ENCODE data around the gene DDX1.
A peak's percentile ranks its signal among the peaks of the same experiment; 100 is the strongest.
"Not testable (repeated sequence)": the region's sequence is repeated elsewhere in the genome, so short reads cannot be mapped to it uniquely, and the experiment has no call there.

Gene DDX1

DNA sequence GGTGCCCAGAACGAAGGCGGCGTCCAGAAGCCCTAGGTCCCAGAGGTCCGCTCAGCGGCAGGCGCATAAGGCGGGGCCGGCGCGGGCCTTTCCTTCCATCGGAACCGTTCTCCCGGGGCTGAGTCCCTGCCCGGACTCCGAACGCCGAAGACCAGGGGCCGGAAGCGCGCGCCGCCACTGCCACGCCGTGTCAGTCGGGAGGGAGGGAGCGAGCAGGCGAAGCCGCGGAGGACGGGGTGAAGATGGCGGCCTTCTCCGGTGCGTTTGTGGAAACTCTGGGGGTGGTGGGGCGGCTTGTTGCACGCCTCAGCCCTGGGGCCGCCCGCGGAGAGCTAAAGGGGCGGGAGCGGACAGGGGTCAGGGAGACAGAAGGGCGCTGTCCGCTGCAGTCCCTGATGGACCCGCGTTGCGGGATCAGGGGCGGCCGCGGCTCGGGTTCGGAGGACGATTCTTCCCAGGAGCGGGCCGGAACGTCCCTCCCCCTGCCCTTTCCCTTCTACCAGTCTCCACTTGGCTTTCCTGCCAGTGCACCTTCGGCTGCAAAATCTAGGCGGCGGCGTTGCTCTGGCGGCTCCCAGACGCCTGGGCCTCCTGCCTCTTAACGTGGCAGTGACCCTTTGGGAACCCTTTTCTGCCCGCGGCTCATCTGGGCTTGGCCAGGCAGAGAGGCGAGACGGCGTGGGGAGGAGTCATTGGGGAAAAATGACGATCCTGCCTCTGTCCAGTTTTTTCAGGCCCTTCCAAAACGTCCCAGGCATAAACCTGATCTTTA is at the start of gene DDX1:
TSS of gene DDX1 (plus strand) at position 177 of the 772 bp plus-strand sequence. CDS start at position 243, 66 bp downstream.
- peak; percentile 77 to 84 (median 79) for DNase-seq

DNA sequence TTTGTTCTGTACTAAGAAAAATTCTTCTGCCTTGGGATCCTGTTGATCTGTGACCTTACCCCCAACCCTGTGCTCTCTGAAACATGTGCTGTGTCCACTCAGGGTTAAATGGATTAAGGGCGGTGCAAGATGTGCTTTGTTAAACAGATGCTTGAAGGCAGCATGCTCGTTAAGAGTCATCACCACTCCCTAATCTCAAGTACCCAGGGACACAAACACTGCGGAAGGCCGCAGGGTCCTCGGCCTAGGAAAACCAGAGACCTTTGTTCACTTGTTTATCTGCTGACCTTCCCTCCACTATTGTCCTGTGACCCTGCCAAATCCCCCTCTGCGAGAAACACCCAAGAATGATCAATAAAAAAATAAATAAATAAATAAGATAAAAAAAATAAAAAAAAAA is 49.4 kb upstream of the DDX1 start:
- DNase-seq: not testable (repeated sequence)

DNA sequence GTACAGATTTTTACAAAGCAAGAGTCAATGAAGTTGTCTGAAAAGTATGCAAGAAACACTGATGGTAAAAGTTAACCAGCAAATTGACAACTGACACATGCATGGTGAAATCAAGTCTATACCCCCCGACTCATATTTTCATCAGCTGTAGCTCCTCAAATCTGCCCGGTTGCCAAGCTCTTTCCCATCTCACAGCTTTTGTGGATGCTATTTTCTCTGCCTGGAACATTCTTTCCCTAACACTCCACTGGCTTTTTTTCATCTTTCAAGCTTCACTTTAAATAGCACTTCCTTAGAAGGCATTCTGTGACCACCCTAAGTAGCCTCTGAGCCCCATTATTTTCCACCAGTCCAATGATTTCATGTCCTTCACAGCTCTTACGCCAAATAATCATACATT is 48.6 kb upstream of the DDX1 start:
- DNase-seq: no peak

DNA sequence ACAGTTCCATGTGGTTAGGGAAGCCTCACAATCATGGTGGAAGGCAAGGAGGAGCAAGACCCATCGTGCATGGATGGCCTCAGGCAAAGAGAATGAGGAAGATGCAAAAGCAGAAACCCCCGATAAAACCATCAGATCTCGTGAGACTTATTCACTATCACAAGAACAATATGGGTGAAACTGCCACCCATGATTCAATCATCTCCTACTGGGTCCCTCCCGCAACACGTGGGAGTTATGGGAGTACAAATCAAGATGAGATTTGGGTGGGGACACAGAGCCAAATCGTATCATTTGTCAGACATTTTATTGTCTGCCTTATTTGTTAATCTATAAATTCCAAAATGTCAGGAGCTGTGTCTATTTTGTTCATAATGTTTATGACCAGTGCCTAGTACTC is 48.1 kb upstream of the DDX1 start:
- no peak for DNase-seq

DNA sequence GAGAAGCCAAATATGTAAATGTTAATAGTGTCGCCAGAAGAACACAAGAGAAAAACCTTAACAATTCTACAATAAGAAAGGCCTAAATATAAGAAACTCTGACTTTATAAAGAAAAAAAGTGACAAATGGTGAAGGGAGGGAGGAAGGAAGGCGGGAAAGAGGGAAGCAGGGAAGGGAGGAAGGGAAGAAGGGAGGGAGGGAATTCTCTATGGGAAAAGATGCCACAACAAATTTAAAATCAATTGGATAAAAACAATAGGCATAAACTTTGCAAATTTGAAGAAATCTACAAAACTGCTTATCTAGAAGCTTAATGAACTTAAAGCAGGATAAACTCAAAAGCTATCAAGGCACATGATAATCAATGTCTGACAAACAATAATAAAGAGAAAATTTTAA is 47.4 kb upstream of the DDX1 start:
- no peak for DNase-seq

DNA sequence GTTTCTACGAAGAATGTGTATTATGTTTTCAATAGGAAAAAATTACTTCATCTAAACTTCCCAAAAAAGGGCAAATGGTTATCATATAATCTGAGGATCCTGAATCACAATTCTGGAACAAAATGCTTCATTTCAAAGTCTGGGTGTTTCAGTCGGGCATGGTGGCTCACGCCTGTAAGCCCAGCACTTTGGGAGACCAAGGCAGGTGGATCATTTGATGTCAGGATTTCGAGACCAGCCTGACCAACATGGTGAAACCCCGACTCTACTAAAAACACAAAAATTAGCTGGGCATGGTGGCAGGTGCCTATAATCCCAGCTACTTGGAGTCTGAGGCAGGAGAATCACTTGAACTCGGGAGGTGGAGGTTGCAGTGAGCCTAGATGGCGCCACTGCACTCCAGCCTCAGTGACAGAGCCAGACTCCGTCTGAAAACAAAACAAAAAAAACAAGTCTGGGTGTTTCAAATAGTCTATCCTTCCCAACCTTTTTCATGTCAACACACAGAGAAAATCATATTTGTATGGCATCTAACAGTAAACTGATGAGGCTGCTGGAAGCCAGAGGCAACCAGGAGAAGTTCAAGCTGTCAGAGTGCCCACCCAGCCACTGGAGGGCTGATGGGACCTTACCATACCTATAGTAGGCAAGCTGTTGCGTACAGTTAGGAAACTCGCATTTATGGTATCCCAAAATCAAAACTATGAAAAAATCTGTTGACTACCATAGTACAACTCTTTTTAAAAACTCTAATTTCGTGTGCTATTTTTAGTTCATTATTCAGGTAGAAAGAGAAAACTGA is 45.2 kb upstream of the DDX1 start:
- no peak for DNase-seq

DNA sequence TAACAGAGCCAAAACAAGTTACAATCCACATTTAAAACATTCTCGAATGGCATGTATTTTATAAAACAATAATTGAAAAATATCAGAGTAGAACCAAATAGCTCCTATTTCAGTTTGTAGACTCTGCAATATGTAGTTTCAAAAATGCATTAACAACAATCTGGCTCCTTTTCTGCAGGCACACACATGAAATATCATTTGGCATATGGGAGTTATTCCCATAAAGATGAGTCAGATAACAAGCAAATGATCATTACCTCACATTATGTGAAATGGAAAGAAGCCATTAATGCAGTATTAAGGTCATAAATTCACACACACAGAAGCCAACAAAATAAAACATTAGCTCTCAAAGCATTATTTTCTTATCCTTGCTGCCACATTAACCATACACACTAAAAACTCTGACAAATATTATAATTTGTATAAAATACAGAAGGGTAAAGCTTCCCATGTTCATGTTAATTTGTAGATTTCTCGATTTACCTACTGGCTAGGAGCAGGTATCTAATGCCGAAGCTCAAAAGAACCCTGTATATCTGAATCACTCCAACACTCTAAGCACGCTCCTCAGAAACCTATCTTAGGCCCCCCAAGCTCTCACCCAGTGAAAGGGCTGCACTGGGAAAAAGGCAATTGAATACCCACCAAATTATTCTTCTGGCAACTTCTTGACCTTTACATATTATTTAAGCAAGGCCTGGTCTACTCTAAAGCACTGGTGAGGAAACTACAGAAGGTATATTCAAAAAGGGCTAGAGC is 44.4 kb upstream of the DDX1 start:
- no peak for DNase-seq

DNA sequence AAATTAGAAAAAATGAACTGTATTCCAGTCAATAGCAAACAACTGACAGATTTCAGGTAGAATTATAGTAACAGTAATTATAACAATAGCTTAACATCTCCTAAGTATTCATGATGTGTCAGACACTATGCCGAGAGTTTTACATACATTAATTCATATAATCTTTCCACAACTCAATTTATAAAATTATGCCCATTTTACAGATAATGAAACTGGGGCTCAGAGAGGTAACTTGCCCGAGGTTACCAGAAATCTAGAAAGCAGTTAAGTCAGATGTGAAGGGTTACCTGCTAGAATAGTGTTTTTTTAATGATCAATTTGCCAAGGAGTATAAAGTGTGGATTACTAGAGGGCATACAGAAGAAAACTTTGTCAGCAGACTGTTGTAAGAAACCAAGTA is 42.7 kb upstream of the DDX1 start:
- DNase-seq: no peak

DNA sequence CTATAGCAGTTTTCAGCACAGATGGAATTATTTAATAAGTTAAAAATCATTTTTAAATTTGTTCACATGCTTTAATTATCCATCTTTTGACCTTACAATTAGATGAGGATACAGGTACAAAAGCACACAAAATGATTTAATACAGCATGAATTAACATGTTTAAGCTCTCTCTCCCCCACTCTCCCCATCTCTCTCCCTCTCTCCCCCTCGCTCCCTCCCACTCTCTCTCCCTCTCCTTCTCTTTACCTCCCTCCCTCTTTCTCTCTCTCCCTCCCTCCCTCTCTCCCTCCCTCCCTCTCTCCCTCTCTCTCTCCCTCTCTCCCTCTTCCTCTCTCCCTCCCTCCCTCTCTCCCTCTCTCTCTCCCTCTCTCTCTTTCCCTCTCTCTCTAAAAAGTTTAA is 38.1 kb upstream of the DDX1 start:
- DNase-seq: no peak

DNA sequence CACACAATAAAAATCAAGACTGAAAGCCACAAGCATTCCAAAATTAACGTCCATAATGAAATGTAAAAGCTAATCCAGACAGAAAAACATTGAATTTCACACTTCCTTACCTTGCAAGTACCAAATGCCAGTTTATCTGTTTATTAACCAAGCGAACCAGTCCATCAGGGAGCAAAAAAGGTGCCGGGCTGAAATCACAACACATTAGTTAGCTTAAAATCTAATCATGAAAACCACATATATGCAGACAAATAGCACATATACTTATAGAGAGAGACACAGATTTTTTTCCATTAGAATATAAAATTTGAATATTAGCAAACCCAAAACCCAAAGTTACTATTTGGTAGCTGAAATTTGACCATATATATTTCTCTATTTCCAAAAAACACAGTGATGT is 37.7 kb upstream of the DDX1 start:
- DNase-seq: no peak

DNA sequence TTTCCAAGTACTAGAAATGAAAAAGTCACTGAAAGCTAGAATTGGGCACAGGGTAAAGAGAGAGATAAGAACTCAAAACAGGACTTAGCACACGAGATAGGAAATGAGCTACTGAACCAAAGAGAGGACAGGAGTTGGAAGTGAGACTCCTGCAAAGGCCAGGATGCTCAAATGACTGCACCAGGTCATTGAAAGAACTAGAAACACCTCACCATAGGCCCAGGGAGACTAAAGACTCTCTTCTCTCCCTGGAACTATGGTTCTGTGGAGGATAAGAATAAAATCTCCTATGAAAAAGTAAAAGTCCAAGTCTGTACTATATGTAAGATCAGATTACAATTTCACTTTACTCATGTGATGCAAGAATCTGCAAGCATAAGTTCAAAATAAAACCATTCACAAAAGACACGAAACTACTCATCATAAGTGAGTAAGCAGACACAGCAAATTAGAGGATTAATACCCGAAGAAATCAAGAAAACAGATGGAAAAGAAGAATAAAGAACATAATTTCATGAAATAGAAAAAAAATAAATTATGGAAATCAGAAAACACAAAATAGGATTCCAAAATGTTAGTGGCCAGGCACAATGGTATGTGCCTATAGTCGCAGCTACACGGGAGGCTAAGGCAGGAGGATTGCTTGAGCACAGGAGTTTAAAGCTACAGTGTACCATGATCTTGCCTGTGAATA is 37.0 kb upstream of the DDX1 start:
- no peak for DNase-seq

DNA sequence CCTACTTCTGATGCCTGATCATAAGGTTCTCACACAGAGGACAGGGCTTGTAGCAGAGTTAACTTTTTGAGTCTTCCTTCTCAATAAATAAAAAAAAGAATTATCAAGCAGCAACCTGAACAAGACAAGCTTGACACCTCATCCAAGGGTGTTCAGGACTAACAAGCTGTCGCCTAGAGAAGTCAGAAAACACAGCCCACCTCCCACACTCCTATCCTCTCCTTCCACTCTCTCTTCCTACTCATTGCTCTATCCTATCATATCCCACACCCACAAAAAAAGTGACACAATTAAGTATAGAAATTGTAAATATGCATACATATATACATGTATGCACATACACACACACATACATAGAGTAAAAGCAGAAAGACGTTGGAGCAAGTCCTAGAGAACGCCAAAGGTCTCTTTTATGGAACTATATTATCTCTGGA is 35.9 kb upstream of the DDX1 start:
- no peak for DNase-seq

DNA sequence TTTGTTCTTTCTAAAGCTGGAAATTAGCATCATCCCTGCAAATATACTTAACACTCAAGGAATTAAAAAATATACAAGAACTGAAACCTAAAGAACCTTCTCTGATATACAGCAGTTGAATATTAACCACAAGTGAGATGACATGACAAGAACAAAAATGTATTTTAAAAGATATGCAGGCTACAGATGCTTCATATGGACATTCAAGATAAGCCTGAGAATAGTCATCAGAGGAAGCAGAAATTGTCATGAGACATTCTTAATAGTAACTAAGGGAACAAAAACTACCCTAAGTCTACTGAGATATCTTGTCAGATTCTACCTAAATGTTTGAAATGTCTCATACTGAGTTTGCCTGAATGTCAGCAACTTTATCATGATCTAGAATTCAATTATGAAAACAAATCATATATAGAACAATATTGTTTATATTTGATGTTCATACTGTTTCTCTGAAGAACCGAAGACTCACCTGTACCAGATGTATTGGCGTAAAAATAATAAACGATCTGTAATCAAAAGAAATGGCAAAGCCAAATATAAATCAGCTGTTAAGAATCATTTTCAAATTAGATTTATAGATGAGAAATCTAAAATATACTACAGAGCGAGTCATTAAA is 35.2 kb upstream of the DDX1 start:
- DNase-seq: no peak

DNA sequence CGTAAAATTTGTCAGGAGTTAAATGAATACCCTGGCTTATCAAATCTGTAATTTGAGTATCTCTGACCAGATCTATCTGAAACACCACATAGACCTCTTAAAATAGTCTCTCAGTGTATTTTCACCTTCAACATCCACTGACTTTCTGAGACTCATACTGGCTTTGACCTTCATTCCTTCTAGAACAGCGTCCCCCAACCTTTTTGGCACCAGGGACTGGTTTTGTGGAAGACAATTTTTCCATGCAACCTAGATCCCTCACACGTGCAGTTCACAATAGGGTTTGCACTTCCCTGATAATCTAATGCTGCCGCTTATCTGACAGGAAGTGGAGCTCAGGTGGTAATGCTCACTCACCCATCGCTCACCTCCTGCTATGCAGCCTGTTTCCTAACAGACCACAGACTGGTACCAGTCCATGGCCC is 33.8 kb upstream of the DDX1 start:
- no peak for DNase-seq

DNA sequence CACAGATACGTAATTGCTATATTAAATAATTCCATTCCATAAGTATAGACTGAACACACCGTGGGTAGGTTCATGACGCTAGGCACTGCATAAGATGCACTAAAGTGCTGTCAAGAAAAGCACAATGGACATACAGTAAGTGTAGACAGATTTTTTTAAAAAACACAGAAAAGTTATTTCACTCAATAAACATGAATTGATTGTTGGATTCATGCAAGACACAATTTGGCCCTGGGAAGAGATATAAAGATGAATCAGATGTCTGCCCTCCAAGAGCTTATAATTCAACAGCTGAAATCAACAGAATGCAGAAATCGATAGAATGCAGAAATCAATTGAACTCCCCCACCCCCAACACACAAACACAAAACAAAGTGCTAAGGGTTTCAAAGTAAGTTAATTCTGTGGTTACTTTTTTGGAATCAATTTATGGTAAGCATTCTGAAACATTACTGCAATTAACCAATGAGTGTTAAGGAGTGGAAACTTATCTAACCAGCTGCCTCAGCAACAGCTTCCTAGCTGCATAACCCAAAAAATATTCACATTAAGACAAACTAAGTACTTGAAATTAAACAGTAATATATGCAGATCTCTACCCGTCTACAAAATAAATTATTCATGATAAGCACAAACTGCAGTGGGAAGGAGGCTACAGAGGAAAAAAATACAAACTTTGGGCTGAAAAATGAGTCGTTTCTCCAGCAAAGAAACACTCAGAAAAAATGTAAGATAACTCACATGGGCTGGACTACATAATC is 32.1 kb upstream of the DDX1 start:
- DNase-seq: no peak

DNA sequence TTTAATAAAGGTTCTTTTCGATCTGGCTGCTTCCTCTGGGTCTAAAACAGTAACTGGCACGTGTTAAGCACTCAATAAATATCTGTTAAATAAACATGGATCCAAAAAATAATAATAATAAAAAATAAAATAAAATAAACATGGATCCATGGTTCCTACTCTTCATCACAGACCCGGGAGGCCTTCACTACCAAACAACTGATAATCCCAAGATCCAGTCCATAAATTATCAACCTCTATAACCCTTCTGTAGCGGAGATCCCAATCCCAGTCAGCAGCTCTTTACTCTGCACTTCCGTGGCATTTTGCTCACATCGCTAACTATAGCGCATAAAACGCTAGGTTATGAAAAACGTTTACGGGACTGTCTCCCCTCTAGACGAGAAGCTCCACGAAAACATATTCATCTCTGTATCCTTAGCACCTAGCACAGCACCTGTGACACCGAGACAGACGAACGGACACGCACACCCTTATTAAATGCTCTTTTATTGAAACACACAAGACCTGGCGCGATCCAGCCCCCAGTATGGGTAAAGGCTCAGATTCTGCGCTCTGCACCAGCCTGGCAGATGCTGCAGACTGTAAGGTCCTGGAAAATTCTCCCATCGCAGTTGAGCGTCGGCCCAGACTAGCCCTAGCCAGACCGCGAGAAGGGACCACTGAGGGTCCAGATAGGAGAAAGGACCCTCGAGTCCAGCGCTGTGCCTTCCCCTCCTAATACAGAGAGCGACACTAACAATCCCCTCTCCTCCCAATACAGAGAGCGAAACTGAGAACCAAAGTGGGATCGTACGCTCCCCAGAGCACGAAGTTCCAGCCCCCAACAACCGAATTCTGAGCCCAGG is 31.3 kb upstream of the DDX1 start:
- no peak for DNase-seq

DNA sequence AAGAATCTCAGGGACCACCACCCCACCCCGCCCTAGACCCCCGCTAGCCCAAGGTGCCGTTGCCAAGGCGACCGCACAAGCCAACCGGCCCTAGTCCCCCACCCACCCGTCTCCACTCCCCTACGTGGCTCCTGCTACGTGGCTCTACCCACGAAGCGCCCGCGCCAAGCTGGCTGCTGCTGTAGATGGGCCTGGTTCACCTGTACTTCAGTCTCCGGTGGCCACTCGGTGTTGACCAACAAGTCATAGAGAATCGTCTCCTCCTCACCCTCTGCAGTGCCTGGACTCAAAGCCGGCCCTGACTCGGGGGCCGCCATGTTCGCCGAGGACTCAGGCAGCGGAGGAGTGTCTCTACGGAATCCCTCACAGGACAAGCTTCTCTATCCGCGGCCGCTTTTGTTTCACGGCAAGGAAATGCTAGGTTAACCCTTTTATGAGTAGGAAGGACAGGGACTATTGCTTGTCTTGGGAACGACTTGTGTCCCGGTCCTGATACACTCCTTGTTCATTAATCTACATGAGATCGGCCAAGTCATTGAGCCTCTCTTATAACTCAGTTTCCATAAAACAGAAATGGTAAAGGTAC is 30.6 kb upstream of the DDX1 start, which contains the start of gene NBAS:
TSS of gene NBAS (minus strand) at position 347 of the 586 bp plus-strand sequence. CDS start at position 317, 30 bp downstream.
- DNase-seq: peak; percentile 30 to 68 (median 48)

DNA sequence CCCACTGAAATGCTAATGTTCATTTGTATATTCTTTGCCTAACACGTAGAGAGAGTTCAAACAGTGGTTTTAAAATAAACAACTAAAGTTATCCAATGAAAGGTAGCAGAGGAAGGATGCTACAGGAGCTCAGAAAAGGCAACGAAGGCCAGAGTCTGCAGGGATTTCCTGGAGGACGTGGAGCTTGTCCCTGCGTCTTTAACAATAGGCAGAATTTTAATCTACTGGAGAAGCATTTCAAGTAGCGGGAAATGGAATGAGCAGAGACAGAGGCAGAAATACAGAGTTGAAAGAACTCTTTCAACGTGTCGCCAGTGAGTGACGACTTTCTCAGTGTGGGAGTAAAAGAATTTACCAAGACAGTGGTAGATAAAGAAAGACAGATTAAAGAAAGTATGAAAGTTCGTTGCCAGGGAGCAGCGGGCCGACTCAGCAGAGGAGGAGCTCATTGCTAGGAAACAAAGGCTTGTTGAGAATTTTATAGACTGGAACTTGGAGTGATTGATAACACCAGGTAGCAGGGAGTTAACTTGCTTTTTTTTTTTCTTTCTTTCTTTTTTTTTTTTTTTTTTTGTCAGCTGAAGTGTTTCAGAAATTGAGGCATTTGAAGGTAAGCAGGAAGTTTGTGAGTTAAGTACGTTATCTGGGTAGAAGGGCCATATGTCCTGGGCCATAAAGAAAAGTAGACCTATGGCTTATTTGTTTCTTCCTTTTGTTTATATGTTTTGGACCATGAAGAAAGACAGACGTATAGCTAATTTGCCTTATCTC is 29.9 kb upstream of the DDX1 start:
- DNase-seq: peak in 1 of 4 experiments; percentile 5

DNA sequence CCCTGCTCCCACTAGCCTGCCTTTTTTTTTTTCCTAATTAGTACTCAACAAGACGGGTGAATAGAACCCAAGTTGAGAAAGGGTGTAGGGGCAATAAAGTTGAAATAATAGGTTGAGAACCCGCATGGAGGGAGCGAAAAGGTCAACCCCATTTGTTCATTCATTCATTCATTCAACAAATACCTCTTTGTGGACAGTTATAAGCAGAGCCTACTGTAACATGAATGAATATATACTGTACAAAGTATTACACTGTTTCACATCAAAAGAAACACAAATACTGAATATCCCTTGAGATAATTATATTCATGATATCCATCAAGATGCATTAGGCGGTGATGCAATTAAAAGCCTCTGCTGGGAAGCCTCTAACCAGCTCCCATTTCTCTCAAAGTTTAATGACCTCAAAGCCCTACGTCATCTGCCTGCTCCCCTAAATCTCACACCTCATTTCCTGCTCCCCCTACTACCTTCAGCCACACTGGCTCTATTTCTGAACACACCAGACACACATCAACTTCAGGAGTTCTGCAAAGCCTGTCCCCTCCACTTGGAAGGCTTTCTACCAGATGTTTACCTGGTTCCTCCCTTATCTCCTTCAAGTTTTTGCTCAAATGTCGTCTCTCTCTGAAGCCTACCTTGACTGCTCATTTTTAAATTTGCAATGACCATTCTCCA is 29.2 kb upstream of the DDX1 start:
- DNase-seq: no peak

All from activated naive CD4-positive, alpha-beta T cell (primary cell).